Measurements from ENCODE around the gene P2RX1.

Gene P2RX1

GRCh38 chr17:3889325-3890012 lies 26.8 kb downstream of the P2RX1 start:
- H3K4me3 ChIP-seq (ENCODE audit: low read depth, low read length), result no peak overlapping the region
- no peak for TF ChIP-seq CTCF (IDR thresholded peaks at IDR 0.05; ENCODE audit: low read depth, low read length)

- TF ChIP-seq CTCF (IDR thresholded peaks at IDR 0.05; ENCODE audit: low read depth, low read length), result no peak
- H3K4me3 ChIP-seq (ENCODE audit: low read depth, low read length), result no peak overlapping the region
Measured at GRCh38 chr17:3888343-3889171, 27.7 kb downstream of the P2RX1 start.

- H3K4me3 ChIP-seq (ENCODE audit: low read depth, low read length), result no peak overlapping the region
- TF ChIP-seq CTCF (IDR thresholded peaks at IDR 0.05; ENCODE audit: low read depth, low read length), result no peak
Measured at GRCh38 chr17:3887804-3888203, 28.5 kb downstream of the P2RX1 start.

GRCh38 chr17:3887394-3887793 lies 28.9 kb downstream of the P2RX1 start:
- no peak for TF ChIP-seq CTCF (IDR thresholded peaks at IDR 0.05; ENCODE audit: low read depth, low read length)
- H3K4me3 ChIP-seq (ENCODE audit: low read depth, low read length), result no peak overlapping the region

GRCh38 chr17:3886776-3887175 lies 29.5 kb downstream of the P2RX1 start:
- no peak for TF ChIP-seq CTCF (IDR thresholded peaks at IDR 0.05; ENCODE audit: low read depth, low read length)

GRCh38 chr17:3885970-3886369 lies 30.3 kb downstream of the P2RX1 start:
- TF ChIP-seq CTCF (IDR thresholded peaks at IDR 0.05; ENCODE audit: low read depth, low read length), result no peak
- no peak overlapping the region for H3K4me3 ChIP-seq (ENCODE audit: low read depth, low read length)

More at GRCh38 chr17:3886776-3887175, 29.5 kb downstream of the P2RX1 start:
- H3K4me3 ChIP-seq (ENCODE audit: low read depth, low read length), result no peak overlapping the region

- H3K4me3 ChIP-seq (ENCODE audit: low read depth, low read length), result no peak overlapping the region
- TF ChIP-seq CTCF (IDR thresholded peaks at IDR 0.05; ENCODE audit: low read depth, low read length), result no peak
Measured at GRCh38 chr17:3885271-3885670, 31.0 kb downstream of the P2RX1 start.
